ENCODE measurements around the gene PORCN. TPM values are rescaled to one million over a fixed set of nuclear protein-coding genes. Genes with fewer than 3 reads are reported as not detected.
A peak's percentile ranks its signal among the peaks of the same experiment; 100 is the strongest.

The PORCN gene
- total RNA-seq = 10 to 100 TPM in 1 of 2 donors, 1 to 10 TPM in 1; 6.2 to 22.7 TPM

DNA sequence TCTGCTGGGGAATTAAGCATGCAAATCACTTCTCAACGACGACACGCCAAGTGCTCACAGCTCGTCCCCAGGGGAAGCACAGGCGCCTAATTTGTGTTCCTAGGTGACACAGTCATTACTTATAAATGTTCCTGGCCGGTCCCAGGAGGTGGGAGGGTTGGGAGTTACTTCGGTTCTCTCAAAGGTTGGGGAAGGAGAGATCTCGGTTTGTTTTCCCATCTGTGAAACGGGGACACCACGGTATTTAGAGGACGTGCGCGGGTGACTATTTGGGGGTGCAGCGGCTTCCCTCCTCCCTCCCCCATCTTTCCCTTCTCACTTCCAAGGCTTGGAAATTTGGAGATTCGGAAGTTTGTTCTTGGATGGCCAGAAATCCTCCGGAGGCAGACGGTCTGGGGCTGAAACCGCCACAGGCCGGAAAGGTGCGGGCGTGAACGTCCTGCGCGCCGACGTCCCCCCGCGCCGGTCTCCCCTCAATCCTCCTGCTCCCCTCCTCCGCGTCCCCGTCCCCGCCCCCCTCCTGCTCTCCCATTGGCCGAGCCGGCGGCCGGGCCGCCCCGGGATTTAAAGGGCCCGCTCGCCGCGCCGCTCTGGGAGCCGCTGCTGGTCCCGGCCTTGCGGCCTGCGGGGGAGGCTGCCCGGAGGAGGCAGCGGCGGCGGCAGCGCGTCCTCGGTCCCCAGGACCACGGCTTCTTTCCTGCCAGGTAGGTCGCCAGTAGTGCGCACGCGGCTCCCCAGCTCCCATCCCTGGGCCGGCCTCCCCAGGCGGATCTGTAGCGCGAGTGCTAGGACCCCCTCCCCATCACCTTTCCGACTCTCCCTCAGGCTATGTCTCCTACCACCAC lies at the start of gene PORCN:
Gene PORCN (plus strand): TSS at position 593 of the 845 bp plus-strand sequence. CDS start 829 bp downstream, outside the sequence.
- Histone ChIP-seq H3K27me3 (no peaks in the 10 kb centered on the region), H3K4me1 (peaks cover 12% of the 10 kb centered on the region), H3K36me3 (replicated peaks in 1 of 2; ENCODE audit: insufficient read depth in 1 of 2, low read depth in 2 of 2) (no peaks in the 10 kb centered on the region), H3K9me3 (no peaks in the 10 kb centered on the region), H3K4me3 (peak within 1 kb of the TSS; percentile 28 to 56), H3K27ac (peak within 1 kb of the TSS in 3 of 4 donors; percentile 51 to 71 (median 70))
- 0% methylated on average over 3 to 31 of the region's 65 CpGs for WGBS, 2 donors
- DNase-seq (peak; percentile 76 to 82 (median 80)), ATAC-seq (peak; percentile 95)
- intact Hi-C loops (cut with DNase I) = no loop called here
- peak; percentile 26 to 72 (median 64) for TF ChIP-seq POLR2A (IDR thresholded peaks at IDR 0.05)
- no peak for TF ChIP-seq CTCF (IDR thresholded peaks at IDR 0.05)

GRCh38 chrX:48459483-48459882 lies 49.3 kb upstream of the PORCN start:
- no peak for TF ChIP-seq CTCF (IDR thresholded peaks at IDR 0.05)
- no peak for TF ChIP-seq POLR2A (IDR thresholded peaks at IDR 0.05)
- H3K4me3 ChIP-seq = no peak overlapping the region
- ATAC-seq (no peak), DNase-seq (no peak)
- intact Hi-C loops (cut with DNase I) = no loop called here
- WGBS, 2 donors = 56 to 67% methylated on average over 3 to 6 of the region's 6 CpGs
- H3K36me3 ChIP-seq (replicated peaks in 1 of 2; ENCODE audit: insufficient read depth in 1 of 2, low read depth in 2 of 2) = no peaks in the 10 kb centered on the region
- peaks cover 13% of the 10 kb centered on the region for H3K4me1 ChIP-seq
- H3K27me3 ChIP-seq = no peaks in the 10 kb centered on the region
- no peaks in the 10 kb centered on the region for H3K9me3 ChIP-seq
- no peak overlapping the region for H3K27ac ChIP-seq

DNA sequence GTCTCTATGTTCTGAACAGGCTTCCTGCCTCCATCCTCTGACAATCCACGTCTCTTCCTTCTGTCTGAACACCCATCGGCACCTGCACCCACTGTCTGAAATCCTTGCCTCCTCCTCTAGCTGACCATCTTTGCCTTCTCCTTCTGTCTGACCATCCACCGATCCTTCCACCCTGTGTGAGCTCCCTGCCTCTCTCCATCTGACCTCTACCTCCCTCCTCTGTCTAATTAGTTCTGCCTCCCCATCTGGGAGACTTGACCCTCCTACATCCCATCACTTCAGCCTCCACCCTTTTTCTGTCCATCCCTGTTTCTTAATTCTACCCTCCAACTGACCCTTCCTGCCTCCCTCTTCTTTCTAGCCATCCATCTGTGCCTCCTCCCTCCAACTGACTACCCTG lies 48.8 kb upstream of the PORCN start:
- 88 to 100% methylated on average over 2 to 3 of the region's 3 CpGs for WGBS, 2 donors
- Histone ChIP-seq H3K27me3 (no peaks in the 10 kb centered on the region), H3K4me1 (peaks cover 13% of the 10 kb centered on the region)

GRCh38 chrX:48460606-48461005 lies 48.2 kb upstream of the PORCN start:
- DNase-seq = no peak
- Histone ChIP-seq H3K27ac (no peak overlapping the region), H3K27me3 (no peaks in the 10 kb centered on the region), H3K4me3 (no peak overlapping the region), H3K36me3 (replicated peaks in 1 of 2; ENCODE audit: insufficient read depth in 1 of 2, low read depth in 2 of 2) (no peaks in the 10 kb centered on the region), H3K4me1 (peaks cover 13% of the 10 kb centered on the region), H3K9me3 (no peaks in the 10 kb centered on the region)
- TF ChIP-seq POLR2A (IDR thresholded peaks at IDR 0.05) (no peak), CTCF (IDR thresholded peaks at IDR 0.05) (no peak)
- WGBS, 2 donors = 92 to 93% methylated on average over 5 to 9 of the region's 11 CpGs
- ATAC-seq = no peak
- intact Hi-C loops (cut with DNase I) = no loop called here

More for the DNA sequence above, 48.8 kb upstream of the PORCN start:
- Histone ChIP-seq H3K36me3 (replicated peaks in 1 of 2; ENCODE audit: insufficient read depth in 1 of 2, low read depth in 2 of 2) (no peaks in the 10 kb centered on the region), H3K9me3 (no peaks in the 10 kb centered on the region), H3K4me3 (no peak overlapping the region), H3K27ac (no peak overlapping the region)
- DNase-seq (no peak), ATAC-seq (no peak)
- no peak for TF ChIP-seq CTCF (IDR thresholded peaks at IDR 0.05)
- no peak for TF ChIP-seq POLR2A (IDR thresholded peaks at IDR 0.05)
- intact Hi-C loops (cut with DNase I) = no loop called here

All from body of pancreas (tissue), 4 donors.